Measurements from ENCODE around the gene LRP5. TPM values are rescaled to one million over a fixed set of nuclear protein-coding genes. Genes with fewer than 3 reads are reported as not detected.
"Not testable (repeated sequence)": the region's sequence is repeated elsewhere in the genome, so short reads cannot be mapped to it uniquely, and the experiment has no call there.

The LRP5 gene
- polyA plus RNA-seq, 1 donor (not counting 4 experiments of a cell fraction or from before 2014, with no cell fraction given), result 6.6 TPM

- no peak overlapping the region for H2AFZ ChIP-seq (ENCODE audit: control insufficient read depth, low read length)
- H3K27me3 ChIP-seq (ENCODE audit: control insufficient read depth, extremely low read depth, insufficient read depth, low read length), result no peaks in the 10 kb centered on the region
- no peak overlapping the region for H3K27ac ChIP-seq (ENCODE audit: control insufficient read depth, insufficient read depth, low read length)
- no peak overlapping the region for H3K4me3 ChIP-seq (ENCODE audit: control insufficient read depth in 2 of 3, extremely low read depth in 1 of 3, insufficient read depth in 2 of 3, low read depth in 1 of 3, low read length in 3 of 3)
- peaks cover 22% of the 10 kb centered on the region for H3K4me1 ChIP-seq (ENCODE audit: control insufficient read depth, extremely low read depth, insufficient read depth, low read length)
- peaks cover 4% of the 10 kb centered on the region for H3K9me1 ChIP-seq (ENCODE audit: control insufficient read depth, extremely low read depth, insufficient read depth, low read length)
- no peak for DNase-seq (ENCODE audit: low read depth, low spot score)
- dilution Hi-C loops (cut with MboI; ENCODE audit: extremely low pct_ligation_motif_present, low sequenced_read_pairs), result no loop called here
- H3K4me2 ChIP-seq (ENCODE audit: control insufficient read depth, extremely low read depth, insufficient read depth, low read depth, low read length), result no peak overlapping the region
- no peaks in the 10 kb centered on the region for H3K9me3 ChIP-seq (ENCODE audit: control insufficient read depth, low read depth, low read length)
- H3K79me2 ChIP-seq (ENCODE audit: control insufficient read depth, insufficient read depth, low read length), result peaks cover 20% of the 10 kb centered on the region
- no peak overlapping the region for H3K9ac ChIP-seq (ENCODE audit: control insufficient read depth, extremely low read depth, insufficient read depth, low read length)
- H3K36me3 ChIP-seq (ENCODE audit: control insufficient read depth in 2 of 2, extremely low read depth in 1 of 2, insufficient read depth in 2 of 2, low read length in 2 of 2), result no peaks in the 10 kb centered on the region
- no peak for FAIRE-seq
- TF ChIP-seq CTCF (optimal IDR thresholded peaks at IDR 0.05 in 1 of 3, IDR thresholded peaks at IDR 0.05 in 1 of 3, conservative IDR thresholded peaks at IDR 0.05 in 1 of 3; ENCODE audit: extremely low read depth in 1 of 3, insufficient read depth in 2 of 3, low read length in 3 of 3) (no peak), EZH2 (IDR thresholded peaks at IDR 0.05; ENCODE audit: low read length) (no peak)
- H4K20me1 ChIP-seq (ENCODE audit: control insufficient read depth, extremely low read depth, insufficient read depth, low read length), result peaks cover 12% of the 10 kb centered on the region
Measured at GRCh38 chr11:68457898-68458249, 145.5 kb downstream of the LRP5 start.

- H3K4me2 ChIP-seq (ENCODE audit: control insufficient read depth, extremely low read depth, insufficient read depth, low read depth, low read length); H3K36me3 ChIP-seq (ENCODE audit: control insufficient read depth in 2 of 2, extremely low read depth in 1 of 2, insufficient read depth in 2 of 2, low read length in 2 of 2); H3K9ac ChIP-seq (ENCODE audit: control insufficient read depth, extremely low read depth, insufficient read depth, low read length); H3K9me3 ChIP-seq (ENCODE audit: control insufficient read depth, low read depth, low read length); FAIRE-seq; H3K4me3 ChIP-seq (ENCODE audit: control insufficient read depth in 2 of 3, extremely low read depth in 1 of 3, insufficient read depth in 2 of 3, low read depth in 1 of 3, low read length in 3 of 3); DNase-seq (ENCODE audit: low read depth, low spot score); H3K27me3 ChIP-seq (ENCODE audit: control insufficient read depth, extremely low read depth, insufficient read depth, low read length); H3K9me1 ChIP-seq (ENCODE audit: control insufficient read depth, extremely low read depth, insufficient read depth, low read length); H3K27ac ChIP-seq (ENCODE audit: control insufficient read depth, insufficient read depth, low read length); H2AFZ ChIP-seq (ENCODE audit: control insufficient read depth, low read length); dilution Hi-C loops (cut with MboI; ENCODE audit: extremely low pct_ligation_motif_present, low sequenced_read_pairs): not testable (repeated sequence)
- Histone ChIP-seq H4K20me1 (ENCODE audit: control insufficient read depth, extremely low read depth, insufficient read depth, low read length) (peaks cover 16% of the 10 kb centered on the region), H3K79me2 (ENCODE audit: control insufficient read depth, insufficient read depth, low read length) (peaks cover 25% of the 10 kb centered on the region), H3K4me1 (ENCODE audit: control insufficient read depth, extremely low read depth, insufficient read depth, low read length) (peaks cover 24% of the 10 kb centered on the region)
Measured at GRCh38 chr11:68458340-68458739, 145.9 kb downstream of the LRP5 start.

All from keratinocyte (primary cell).